ENCODE measurements around the gene VPS37D.

DNA sequence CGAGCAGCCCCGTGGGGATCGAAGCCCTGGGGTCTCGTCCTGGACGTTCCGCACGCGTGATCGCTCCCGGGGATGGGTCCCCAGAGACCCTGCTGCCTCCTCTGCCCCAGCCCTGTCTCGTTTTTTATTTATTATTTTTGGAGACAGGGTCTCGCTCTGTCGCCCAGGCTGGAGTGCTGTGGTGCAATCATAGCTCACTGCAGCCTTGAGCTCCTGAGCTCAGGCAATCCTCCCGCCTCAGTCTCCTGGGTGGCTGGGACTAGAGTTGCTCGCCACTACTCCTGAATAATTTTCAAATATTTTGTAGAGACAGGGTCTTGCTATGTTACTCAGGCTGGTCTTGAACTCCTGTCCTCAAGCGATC, 52.2 kb downstream of the VPS37D start:
- TF ChIP-seq EZH2 (IDR thresholded peaks at IDR 0.05) (no peak), POLR2AphosphoS5 (IDR thresholded peaks at IDR 0.05; ENCODE audit: borderline replicate concordance, low read depth, low read length) (no peak), FOXP2 (optimal IDR thresholded peaks at IDR 0.05; ENCODE audit: control extremely low read depth, extremely low read length, insufficient read depth) (no peak)
